IPS DF 6.9 (cell line): ENCODE data around the gene TNFRSF9.

Source experiments
- DNase-seq: peaks from one replicate; pipeline ENCODE4 v3.0.0-alpha.2; 2013; ENCODE audit warnings: low read depth, low spot score
- H3K27ac ChIP-seq: one replicate; pipeline ENCODE4 v1.5.1; 2013; ENCODE audit warnings: low read length, control low read depth
- H3K27me3 ChIP-seq: 2 replicates; pipeline ENCODE4 v1.6.1; 2013; ENCODE audit warnings: mild to moderate bottlenecking, low read length; ENCODE audit not compliant: control insufficient read depth, insufficient read depth
- H3K36me3 ChIP-seq: 2 replicates; pipeline ENCODE4 v1.6.1; 2013; ENCODE audit warnings: low read length; ENCODE audit not compliant: control insufficient read depth, insufficient read depth
- H3K4me1 ChIP-seq: 2 replicates; pipeline ENCODE4 v1.6.1; 2013; ENCODE audit warnings: low read length; ENCODE audit not compliant: control insufficient read depth, insufficient read depth
- H3K4me3 ChIP-seq: 2 replicates; pipeline ENCODE4 v1.5.1; 2013; ENCODE audit warnings: mild to moderate bottlenecking, low read length
- H3K9me3 ChIP-seq: 2 replicates; pipeline ENCODE4 v1.6.1; 2013; ENCODE audit warnings: low read length, inconsistent platforms; ENCODE audit not compliant: control insufficient read depth, insufficient read depth
- WGBS: extraction: QIAGEN DNeasy Blood & Tissue Kit; methylation state at CpG from one replicate; pipeline ENCODE4 v1.1.7; 2013; ENCODE audit warnings: mixed read lengths, missing lambda C conversion rate; ENCODE audit not compliant: insufficient read length, insufficient coverage; 5-methylcytosine and 5-hydroxymethylcytosine counted together

The TNFRSF9 gene

GRCh38 chr1:7873801-7874795 lies 66.5 kb downstream of the TNFRSF9 start:
- no peak for DNase-seq
- Histone ChIP-seq H3K27me3 (no peaks in the 10 kb centered on the region), H3K4me3 (no peak overlapping the region), H3K4me1 (no peaks in the 10 kb centered on the region; the same call in 1 of the 2 replicates), H3K36me3 (no peaks in the 10 kb centered on the region), H3K27ac (no peak overlapping the region), H3K9me3 (no peaks in the 10 kb centered on the region)
- no CpG with 5 or more reads among the region's 11 CpGs for WGBS

DNA sequence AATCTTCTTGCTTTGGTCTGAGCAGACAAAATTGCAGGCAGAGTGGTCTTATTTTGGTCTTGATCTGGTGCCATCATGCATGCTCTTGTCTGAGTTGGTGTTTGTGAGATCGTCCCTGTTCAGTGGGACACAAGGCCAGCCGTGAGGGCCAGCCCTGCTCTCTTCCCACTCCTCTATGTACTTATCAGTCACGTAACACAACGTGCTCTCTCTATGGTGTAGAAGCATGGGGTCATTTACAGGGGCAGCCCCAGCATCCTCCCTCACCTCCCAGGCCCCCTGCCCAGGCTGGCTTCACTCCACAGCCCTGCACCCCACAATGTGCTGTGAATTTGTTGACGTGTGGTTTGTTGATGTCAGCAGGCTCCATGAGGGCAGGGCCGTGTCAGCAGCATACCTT lies 69.5 kb downstream of the TNFRSF9 start:
- Histone ChIP-seq H3K9me3 (no peaks in the 10 kb centered on the region), H3K4me1 (no peaks in the 10 kb centered on the region; the same call in 1 of the 2 replicates), H3K27ac (no peak overlapping the region), H3K4me3 (no peak overlapping the region), H3K27me3 (no peaks in the 10 kb centered on the region), H3K36me3 (no peaks in the 10 kb centered on the region)
- DNase-seq = no peak
- WGBS = no CpG with 5 or more reads among the region's 6 CpGs

DNA sequence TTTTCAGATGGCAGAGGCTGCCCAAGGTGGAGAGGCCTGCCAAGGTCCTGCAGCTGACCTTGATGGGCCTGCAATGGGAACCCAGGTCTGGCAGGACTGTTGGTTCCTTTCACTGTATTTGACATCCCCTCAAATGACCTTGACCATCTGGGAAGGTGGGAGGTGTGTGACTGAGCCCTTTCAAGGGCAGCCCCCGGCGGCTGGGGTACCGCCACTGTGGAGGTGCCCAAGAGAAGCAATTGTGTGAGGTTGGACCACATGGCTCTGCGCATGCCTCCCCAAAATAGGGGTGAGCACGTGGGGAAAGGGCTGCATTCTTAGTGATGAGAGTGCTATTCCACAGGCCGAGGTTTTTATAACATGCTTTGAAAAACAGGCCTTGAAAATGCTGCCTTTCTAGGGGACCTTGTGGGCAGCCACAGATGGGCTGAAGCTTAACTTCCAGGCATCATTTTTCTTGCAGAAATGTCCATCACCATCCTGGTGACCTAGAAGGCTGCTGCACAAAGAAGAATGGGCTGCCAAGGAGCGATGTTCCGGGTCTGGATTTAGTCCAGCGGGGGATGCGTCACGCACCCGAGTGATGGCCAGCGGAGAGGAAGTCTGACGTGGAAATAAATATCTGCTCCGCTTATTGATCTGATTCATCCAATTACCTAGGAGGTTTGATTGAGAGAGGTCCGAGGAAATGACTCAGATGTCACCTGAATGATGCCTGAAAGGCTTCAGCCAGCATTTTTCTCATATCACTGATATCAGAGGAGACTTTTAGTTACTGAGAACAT lies 71.3 kb downstream of the TNFRSF9 start:
- Histone ChIP-seq H3K27me3 (no peaks in the 10 kb centered on the region), H3K4me3 (no peak overlapping the region), H3K36me3 (no peaks in the 10 kb centered on the region), H3K27ac (no peak overlapping the region), H3K4me1 (no peaks in the 10 kb centered on the region; the same call in 1 of the 2 replicates), H3K9me3 (no peaks in the 10 kb centered on the region)
- WGBS = no CpG with 5 or more reads among the region's 16 CpGs
- no peak for DNase-seq

DNA sequence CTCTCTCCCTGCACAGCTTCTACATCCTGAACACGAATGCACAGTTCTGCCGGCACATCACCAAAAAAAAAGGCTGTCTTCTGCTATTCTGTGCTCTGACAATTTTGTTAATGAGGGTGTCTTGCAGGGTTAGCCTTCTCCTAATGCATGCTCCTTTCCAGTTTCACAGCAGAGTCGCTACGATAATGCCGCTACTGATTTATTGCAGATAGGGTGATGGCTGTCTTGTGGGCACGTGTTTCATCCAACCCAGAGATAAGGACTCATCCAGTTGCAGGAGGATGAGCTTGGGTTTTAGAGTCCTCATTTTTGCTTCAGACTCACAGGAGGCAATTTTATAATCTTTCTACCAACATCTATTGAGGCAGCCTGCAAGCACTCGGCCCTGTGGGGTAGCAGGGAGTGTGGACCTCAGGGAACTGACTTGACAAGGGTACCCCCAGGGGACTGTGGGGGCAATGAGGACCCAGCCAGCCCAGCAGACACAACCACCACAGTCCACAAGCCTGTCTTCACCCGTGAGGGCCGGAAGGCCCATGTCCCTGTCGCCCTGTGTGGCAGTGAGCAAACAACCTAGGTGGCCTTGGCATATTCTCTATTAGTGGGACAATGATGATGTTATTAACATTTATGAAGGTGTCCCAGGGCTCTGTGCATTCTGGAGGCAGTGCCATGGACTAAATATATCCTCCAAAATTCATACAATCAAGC lies 72.4 kb downstream of the TNFRSF9 start:
- Histone ChIP-seq H3K36me3 (no peaks in the 10 kb centered on the region), H3K27ac (no peak overlapping the region), H3K9me3 (no peaks in the 10 kb centered on the region), H3K4me3 (no peak overlapping the region), H3K27me3 (no peaks in the 10 kb centered on the region), H3K4me1 (no peaks in the 10 kb centered on the region; the same call in 1 of the 2 replicates)
- no CpG with 5 or more reads among the region's 10 CpGs for WGBS
- DNase-seq = no peak

DNA sequence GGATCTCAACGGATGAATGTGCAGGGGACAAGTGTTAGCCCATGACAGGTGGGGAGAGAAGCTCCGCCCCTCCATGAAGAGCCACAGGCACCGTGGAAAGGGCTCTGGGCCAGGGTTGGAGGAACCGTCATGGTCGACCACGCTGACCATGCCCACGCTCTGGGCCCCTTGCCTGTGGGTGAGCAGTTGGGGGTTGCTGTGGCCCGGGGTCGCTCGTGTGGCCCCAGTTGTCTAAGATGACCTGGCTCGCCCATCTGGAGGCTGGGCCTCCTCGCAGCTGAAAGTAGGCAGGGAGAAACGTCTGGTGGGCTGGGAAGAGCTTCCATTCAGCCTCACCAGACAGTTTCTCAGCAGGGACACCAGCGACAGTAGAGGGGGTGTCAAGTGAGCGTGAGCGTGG lies 74.7 kb downstream of the TNFRSF9 start:
- Histone ChIP-seq H3K36me3 (no peaks in the 10 kb centered on the region), H3K9me3 (no peaks in the 10 kb centered on the region), H3K4me1 (no peaks in the 10 kb centered on the region; the same call in 1 of the 2 replicates), H3K27me3 (no peaks in the 10 kb centered on the region), H3K4me3 (no peak overlapping the region), H3K27ac (no peak overlapping the region)
- DNase-seq = no peak
- no CpG with 5 or more reads among the region's 16 CpGs for WGBS
